Loucy (cell line): ENCODE results near the gene OR10J5.

Experiments
- H2AFZ ChIP-seq: fragments of 200-600 bp; sonication (generic); 2 replicates; pipeline ENCODE4 v1.6.0; 2016; ENCODE audit warnings: antibody characterized with exemption, mild to moderate bottlenecking, low read length, moderate library complexity
- H3F3A ChIP-seq: fragments of 200-600 bp; 2 replicates; pipeline ENCODE4 v1.6.0; 2016; ENCODE audit warnings: antibody characterized with exemption, low read depth, mild to moderate bottlenecking
- H3K27me3 ChIP-seq: fragments of 200-600 bp; sonication (generic); 2 replicates; pipeline ENCODE4 v1.6.1; 2014; ENCODE audit warnings: low read length, mild to moderate bottlenecking; ENCODE audit not compliant: insufficient read depth, poor library complexity, severe bottlenecking
- H3K36me3 ChIP-seq: fragments of 200-600 bp; sonication (generic); 2 replicates; pipeline ENCODE4 v1.6.1; 2016; ENCODE audit warnings: low read length; ENCODE audit not compliant: insufficient read depth
- H3K4me1 ChIP-seq: fragments of 200-600 bp; sonication (generic); 2 replicates; pipeline ENCODE4 v1.5.1; 2014; ENCODE audit warnings: low read length, mild to moderate bottlenecking; ENCODE audit not compliant: insufficient read depth, poor library complexity, severe bottlenecking
- H3K4me2 ChIP-seq: fragments of 200-600 bp; sonication (generic); 2 replicates; pipeline ENCODE4 v1.6.0; 2014; ENCODE audit warnings: antibody characterized with exemption, low read length, low read depth, mild to moderate bottlenecking; ENCODE audit not compliant: poor library complexity, severe bottlenecking
- H3K4me3 ChIP-seq: fragments of 200-600 bp; sonication (generic); 2 replicates; pipeline ENCODE4 v1.5.1; 2014; ENCODE audit warnings: low read length, mild to moderate bottlenecking, mixed read lengths; ENCODE audit not compliant: poor library complexity, severe bottlenecking
- H3K79me2 ChIP-seq: fragments of 200-600 bp; sonication (generic); 2 replicates; pipeline ENCODE4 v1.6.1; 2014; ENCODE audit warnings: low read length; ENCODE audit not compliant: insufficient read depth
- H3K9ac ChIP-seq: fragments of 200-600 bp; sonication (generic); 2 replicates; pipeline ENCODE4 v1.6.0; 2014; ENCODE audit warnings: mild to moderate bottlenecking, low read depth, low read length, moderate library complexity; ENCODE audit not compliant: poor library complexity, severe bottlenecking
- H3K9me2 ChIP-seq: fragments of 200-600 bp; sonication (generic); replicated peaks from 2 replicates; pipeline ENCODE4 v1.6.1; 2016; ENCODE audit warnings: low read depth, low read length, mixed read lengths
- H3K9me3 ChIP-seq: fragments of 200-600 bp; sonication (generic); 2 replicates; pipeline ENCODE4 v1.6.1; 2014; ENCODE audit warnings: mild to moderate bottlenecking, antibody characterized with exemption, low read length, low read depth; ENCODE audit not compliant: insufficient read depth
- H4K20me1 ChIP-seq: fragments of 200-600 bp; sonication (generic); 2 replicates; pipeline ENCODE4 v1.6.0; 2014; ENCODE audit warnings: antibody characterized with exemption, low read length, mild to moderate bottlenecking; ENCODE audit not compliant: insufficient read depth, poor library complexity, severe bottlenecking
- CTCF ChIP-seq: fragments of 200-600 bp; sonication (generic); conservative IDR thresholded peaks from 2 replicates; pipeline ENCODE4 v1.5.1; 2014; ENCODE audit warnings: mild to moderate bottlenecking, antibody characterized with exemption, low read length
- EZH2phosphoT487 ChIP-seq: fragments of 200-600 bp; IDR thresholded peaks from 2 replicates; pipeline ENCODE4 v1.6.1; 2018; ENCODE audit warnings: antibody characterized with exemption, mild to moderate bottlenecking, moderate library complexity, borderline replicate concordance

Gene OR10J5

GRCh38 chr1:159535907-159536306 lies at the start of gene OR10J5:
OR10J5 (minus strand) TSS chr1:159536007; CDS start chr1:159536007, 0 bp downstream.
- TF ChIP-seq CTCF, result no peak
- TF ChIP-seq EZH2phosphoT487, result no peak

GRCh38 chr1:159584536-159584935 lies 48.7 kb upstream of the OR10J5 start:
- no peaks in the 10 kb centered on the region for H3K9me3 ChIP-seq

More at GRCh38 chr1:159535907-159536306, at the start of gene OR10J5:
- Histone ChIP-seq H2AFZ (no peak within 1 kb of the TSS), H3K9ac (no peak within 1 kb of the TSS), H3K9me2 (no peaks in the 10 kb centered on the region), H3K4me2 (no peak within 1 kb of the TSS), H3K4me3 (no peak within 1 kb of the TSS), H4K20me1 (no peaks in the 10 kb centered on the region), H3K9me3 (no peaks in the 10 kb centered on the region), H3K27me3 (no peaks in the 10 kb centered on the region), H3K4me1 (no peaks in the 10 kb centered on the region), H3K79me2 (no peaks in the 10 kb centered on the region), H3F3A (no peaks in the 10 kb centered on the region), H3K36me3 (no peaks in the 10 kb centered on the region)

GRCh38 chr1:159581422-159581821 lies 45.6 kb upstream of the OR10J5 start:
- no peak overlapping the region for H2AFZ ChIP-seq
- H3K36me3 ChIP-seq, result no peaks in the 10 kb centered on the region
- no peaks in the 10 kb centered on the region for H3F3A ChIP-seq
- peaks cover 3% of the 10 kb centered on the region for H3K4me1 ChIP-seq
- H3K4me2 ChIP-seq, result no peak overlapping the region
- H3K9me2 ChIP-seq, result no peaks in the 10 kb centered on the region
- TF ChIP-seq CTCF (no peak), EZH2phosphoT487 (no peak)
- H3K9ac ChIP-seq, result no peak overlapping the region
- H3K4me3 ChIP-seq, result no peak overlapping the region
- H4K20me1 ChIP-seq, result no peaks in the 10 kb centered on the region
- H3K9me3 ChIP-seq, result no peaks in the 10 kb centered on the region
- no peaks in the 10 kb centered on the region for H3K79me2 ChIP-seq
- peaks cover 4% of the 10 kb centered on the region for H3K27me3 ChIP-seq

More at GRCh38 chr1:159584536-159584935, 48.7 kb upstream of the OR10J5 start:
- Histone ChIP-seq H3K9me2 (no peaks in the 10 kb centered on the region), H3K4me2 (no peak overlapping the region), H3F3A (no peaks in the 10 kb centered on the region), H4K20me1 (no peaks in the 10 kb centered on the region), H3K4me3 (no peak overlapping the region), H2AFZ (no peak overlapping the region), H3K36me3 (no peaks in the 10 kb centered on the region), H3K9ac (no peak overlapping the region), H3K27me3 (peaks cover 4% of the 10 kb centered on the region), H3K4me1 (peaks cover 3% of the 10 kb centered on the region), H3K79me2 (no peaks in the 10 kb centered on the region)
- TF ChIP-seq CTCF, result no peak
- no peak for TF ChIP-seq EZH2phosphoT487
